GM23338 (cell line): Measurements from ENCODE around the gene NIPAL1. TPM values are rescaled to one million over a fixed set of nuclear protein-coding genes. Genes with fewer than 3 reads are reported as not detected.

Source experiments
- ATAC-seq: fragments of 200-7000 bp; cut with Tn5 transposase; 3 replicates; pipeline ENCODE4 v1.9.1; 2020
- DNase-seq: peaks from one replicate; pipeline ENCODE4 v3.0.0-alpha.2; 2015; ENCODE audit warnings: low spot score
- H2AFZ ChIP-seq: fragments of 200-600 bp; sonication (generic); 2 replicates; pipeline ENCODE4 v1.8.0; 2016; ENCODE audit warnings: antibody characterized with exemption, mild to moderate bottlenecking, moderate library complexity
- H3F3A ChIP-seq: fragments of 200-600 bp; sonication (generic); replicated peaks from 2 replicates; pipeline ENCODE4 v1.8.0; 2017; ENCODE audit warnings: antibody characterized with exemption, mixed run types, low read depth
- H3K27ac ChIP-seq: fragments of 200-600 bp; sonication (generic); 2 replicates; pipeline ENCODE4 v1.6.1; 2016; ENCODE audit warnings: low read depth
- H3K27me3 ChIP-seq: fragments of 200-600 bp; sonication (generic); 2 replicates; pipeline ENCODE4 v1.8.0; 2016; ENCODE audit warnings: mild to moderate bottlenecking, mixed run types, moderate library complexity; ENCODE audit not compliant: insufficient read depth
- H3K36me3 ChIP-seq: fragments of 200-600 bp; sonication (generic); 2 replicates; pipeline ENCODE4 v1.8.0; 2016; ENCODE audit warnings: mild to moderate bottlenecking; ENCODE audit not compliant: insufficient read depth
- H3K4me1 ChIP-seq: fragments of 200-600 bp; sonication (generic); 2 replicates; pipeline ENCODE4 v1.8.0; 2016; ENCODE audit warnings: mild to moderate bottlenecking, moderate library complexity; ENCODE audit not compliant: insufficient read depth
- H3K4me2 ChIP-seq: fragments of 200-600 bp; sonication (generic); 2 replicates; pipeline ENCODE4 v1.7.1; 2017; ENCODE audit warnings: mixed run types
- H3K4me3 ChIP-seq: fragments of 200-600 bp; sonication (generic); 2 replicates; pipeline ENCODE4 v1.6.1; 2016; ENCODE audit warnings: mixed run types
- H3K79me2 ChIP-seq: fragments of 200-600 bp; sonication (generic); replicated peaks from 2 replicates; pipeline ENCODE4 v1.8.0; 2017; ENCODE audit warnings: mild to moderate bottlenecking; ENCODE audit not compliant: insufficient read depth
- H3K9me2 ChIP-seq: fragments of 200-600 bp; sonication (generic); 2 replicates; pipeline ENCODE4 v1.8.0; 2017; ENCODE audit not compliant: insufficient read depth
- H4K20me1 ChIP-seq: fragments of 200-600 bp; sonication (generic); replicated peaks from 2 replicates; pipeline ENCODE4 v1.8.0; 2017; ENCODE audit warnings: mild to moderate bottlenecking; ENCODE audit not compliant: insufficient read depth
- H3K27ac Mint-ChIP-seq: 2 replicates; pipeline ENCODE4 v1.8.0; 2020; ENCODE audit warnings: inconsistent platforms, mild to moderate bottlenecking, moderate library complexity, mixed read lengths
- H3K27me3 Mint-ChIP-seq: 3 replicates; pipeline ENCODE4 v1.8.0; 2022; ENCODE audit warnings: low read depth, mild to moderate bottlenecking, moderate library complexity, mixed read lengths, inconsistent platforms; ENCODE audit not compliant: insufficient read depth, poor library complexity
- H3K36me3 Mint-ChIP-seq: 3 replicates; pipeline ENCODE4 v1.8.0; 2021; ENCODE audit warnings: low read depth, mild to moderate bottlenecking, inconsistent platforms, moderate library complexity, mixed read lengths
- H3K4me1 Mint-ChIP-seq: 3 replicates; pipeline ENCODE4 v1.8.0; 2020; ENCODE audit warnings: mild to moderate bottlenecking, inconsistent platforms, mixed read lengths
- H3K4me3 Mint-ChIP-seq: 3 replicates; pipeline ENCODE4 v1.8.0; 2021; ENCODE audit warnings: moderate library complexity, mild to moderate bottlenecking, inconsistent platforms, mixed read lengths
- H3K9me3 Mint-ChIP-seq: 3 replicates; pipeline ENCODE4 v1.8.0; 2020; ENCODE audit warnings: moderate library complexity, mild to moderate bottlenecking, inconsistent platforms, mixed read lengths
- CREB1 ChIP-seq: fragments of 250-450 bp; sonication (Bioruptor Pico); IDR thresholded peaks from 2 replicates; pipeline ENCODE4 v1.5.0; 2020; ENCODE audit warnings: low read depth, mild to moderate bottlenecking, moderate library complexity
- EZH2 ChIP-seq: fragments of 200-600 bp; sonication (generic); IDR thresholded peaks from one replicate; pipeline ENCODE4 v1.8.0; 2017; ENCODE audit warnings: antibody characterized with exemption, mild to moderate bottlenecking, low read depth; ENCODE audit not compliant: unreplicated experiment
- EZH2phosphoT487 ChIP-seq: fragments of 200-600 bp; sonication (generic); IDR thresholded peaks from one replicate; pipeline ENCODE4 v1.8.1; 2018; ENCODE audit warnings: antibody characterized with exemption; ENCODE audit not compliant: unreplicated experiment
- JUNB ChIP-seq: IDR thresholded peaks from one replicate; pipeline ENCODE4 v1.6.1; 2016; ENCODE audit warnings: antibody characterized with exemption; ENCODE audit not compliant: unreplicated experiment
- STAT1 ChIP-seq: IDR thresholded peaks from one replicate; pipeline ENCODE4 v1.6.1; 2016; ENCODE audit warnings: antibody characterized with exemption; ENCODE audit not compliant: unreplicated experiment
- ZNF114 ChIP-seq: fragments of 250-450 bp; sonication (Bioruptor Pico); IDR thresholded peaks from 2 replicates; pipeline ENCODE4 v1.5.0; 2020; ENCODE audit warnings: mild to moderate bottlenecking, moderate library complexity
- ZNF331 ChIP-seq: fragments of 250-450 bp; sonication (Bioruptor Pico); IDR thresholded peaks from 2 replicates; pipeline ENCODE4 v1.5.0; 2020; ENCODE audit warnings: low read depth, mild to moderate bottlenecking, moderate library complexity
- polyA plus RNA-seq: library from polyadenylated mRNA; unstranded; fragments of >200 nt; fragmentation: Nextera tagmentation; extraction: Ambion mirVana; gene quantifications from 2 replicates; pipeline ENCODE4 v1.2.1, GENCODE V29; 2016
- total RNA-seq: library from RNA; depleted of rRNA; stranded (reverse); fragments of >200 nt; shearing (Covaris generic); gene quantifications from 2 replicates; pipeline ENCODE4 v1.2.3, GENCODE V29; 2014
- TF ChIP-seq, protein P1 (sequence below): fragments of 250-450 bp; sonication (Bioruptor Pico); IDR thresholded peaks from 2 replicates; pipeline ENCODE4 v1.5.0; 2020; ENCODE audit warnings: mild to moderate bottlenecking, moderate library complexity
- TF ChIP-seq, protein P2 (sequence below): IDR thresholded peaks from one replicate; pipeline ENCODE4 v1.6.1; 2018; ENCODE audit warnings: antibody characterized with exemption; ENCODE audit not compliant: unreplicated experiment
- TF ChIP-seq, protein P3 (sequence below), 2 experiments: fragments of 200-600 bp in 1 of 2; sonication (generic) in 1 of 2; conservative IDR thresholded peaks; 2 replicates each; pipeline versions ENCODE4 v1.5.1 to v1.6.1; 2016 to 2017; ENCODE audit warnings: antibody characterized with exemption in 2 of 2, low read depth in 2 of 2, mild to moderate bottlenecking in 2 of 2, moderate library complexity in 1 of 2

Gene NIPAL1
- total and polyA plus RNA-seq, 2 experiments from 2014 or later = 5.3 to 8.2 TPM

DNA sequence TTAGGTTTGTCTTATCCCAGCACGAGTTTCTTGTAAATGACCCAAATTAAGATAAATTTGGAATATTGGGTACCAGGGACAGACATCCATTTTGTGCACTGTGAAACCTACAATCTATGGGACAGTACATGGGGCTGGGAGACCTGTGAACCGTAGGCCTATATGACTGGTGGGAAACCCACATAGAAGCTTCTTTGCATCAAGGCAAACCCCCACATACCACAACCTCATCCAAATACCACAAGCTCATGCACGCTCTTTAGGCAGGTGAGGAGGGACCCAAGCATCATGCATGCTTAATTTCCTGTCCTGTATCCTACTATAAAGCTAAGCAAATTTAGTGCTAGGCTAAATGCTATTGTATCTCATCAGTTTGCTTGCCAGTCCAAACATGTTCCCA is 47.8 kb downstream of the NIPAL1 start (continued):
- TF ChIP-seq, protein P1, sequence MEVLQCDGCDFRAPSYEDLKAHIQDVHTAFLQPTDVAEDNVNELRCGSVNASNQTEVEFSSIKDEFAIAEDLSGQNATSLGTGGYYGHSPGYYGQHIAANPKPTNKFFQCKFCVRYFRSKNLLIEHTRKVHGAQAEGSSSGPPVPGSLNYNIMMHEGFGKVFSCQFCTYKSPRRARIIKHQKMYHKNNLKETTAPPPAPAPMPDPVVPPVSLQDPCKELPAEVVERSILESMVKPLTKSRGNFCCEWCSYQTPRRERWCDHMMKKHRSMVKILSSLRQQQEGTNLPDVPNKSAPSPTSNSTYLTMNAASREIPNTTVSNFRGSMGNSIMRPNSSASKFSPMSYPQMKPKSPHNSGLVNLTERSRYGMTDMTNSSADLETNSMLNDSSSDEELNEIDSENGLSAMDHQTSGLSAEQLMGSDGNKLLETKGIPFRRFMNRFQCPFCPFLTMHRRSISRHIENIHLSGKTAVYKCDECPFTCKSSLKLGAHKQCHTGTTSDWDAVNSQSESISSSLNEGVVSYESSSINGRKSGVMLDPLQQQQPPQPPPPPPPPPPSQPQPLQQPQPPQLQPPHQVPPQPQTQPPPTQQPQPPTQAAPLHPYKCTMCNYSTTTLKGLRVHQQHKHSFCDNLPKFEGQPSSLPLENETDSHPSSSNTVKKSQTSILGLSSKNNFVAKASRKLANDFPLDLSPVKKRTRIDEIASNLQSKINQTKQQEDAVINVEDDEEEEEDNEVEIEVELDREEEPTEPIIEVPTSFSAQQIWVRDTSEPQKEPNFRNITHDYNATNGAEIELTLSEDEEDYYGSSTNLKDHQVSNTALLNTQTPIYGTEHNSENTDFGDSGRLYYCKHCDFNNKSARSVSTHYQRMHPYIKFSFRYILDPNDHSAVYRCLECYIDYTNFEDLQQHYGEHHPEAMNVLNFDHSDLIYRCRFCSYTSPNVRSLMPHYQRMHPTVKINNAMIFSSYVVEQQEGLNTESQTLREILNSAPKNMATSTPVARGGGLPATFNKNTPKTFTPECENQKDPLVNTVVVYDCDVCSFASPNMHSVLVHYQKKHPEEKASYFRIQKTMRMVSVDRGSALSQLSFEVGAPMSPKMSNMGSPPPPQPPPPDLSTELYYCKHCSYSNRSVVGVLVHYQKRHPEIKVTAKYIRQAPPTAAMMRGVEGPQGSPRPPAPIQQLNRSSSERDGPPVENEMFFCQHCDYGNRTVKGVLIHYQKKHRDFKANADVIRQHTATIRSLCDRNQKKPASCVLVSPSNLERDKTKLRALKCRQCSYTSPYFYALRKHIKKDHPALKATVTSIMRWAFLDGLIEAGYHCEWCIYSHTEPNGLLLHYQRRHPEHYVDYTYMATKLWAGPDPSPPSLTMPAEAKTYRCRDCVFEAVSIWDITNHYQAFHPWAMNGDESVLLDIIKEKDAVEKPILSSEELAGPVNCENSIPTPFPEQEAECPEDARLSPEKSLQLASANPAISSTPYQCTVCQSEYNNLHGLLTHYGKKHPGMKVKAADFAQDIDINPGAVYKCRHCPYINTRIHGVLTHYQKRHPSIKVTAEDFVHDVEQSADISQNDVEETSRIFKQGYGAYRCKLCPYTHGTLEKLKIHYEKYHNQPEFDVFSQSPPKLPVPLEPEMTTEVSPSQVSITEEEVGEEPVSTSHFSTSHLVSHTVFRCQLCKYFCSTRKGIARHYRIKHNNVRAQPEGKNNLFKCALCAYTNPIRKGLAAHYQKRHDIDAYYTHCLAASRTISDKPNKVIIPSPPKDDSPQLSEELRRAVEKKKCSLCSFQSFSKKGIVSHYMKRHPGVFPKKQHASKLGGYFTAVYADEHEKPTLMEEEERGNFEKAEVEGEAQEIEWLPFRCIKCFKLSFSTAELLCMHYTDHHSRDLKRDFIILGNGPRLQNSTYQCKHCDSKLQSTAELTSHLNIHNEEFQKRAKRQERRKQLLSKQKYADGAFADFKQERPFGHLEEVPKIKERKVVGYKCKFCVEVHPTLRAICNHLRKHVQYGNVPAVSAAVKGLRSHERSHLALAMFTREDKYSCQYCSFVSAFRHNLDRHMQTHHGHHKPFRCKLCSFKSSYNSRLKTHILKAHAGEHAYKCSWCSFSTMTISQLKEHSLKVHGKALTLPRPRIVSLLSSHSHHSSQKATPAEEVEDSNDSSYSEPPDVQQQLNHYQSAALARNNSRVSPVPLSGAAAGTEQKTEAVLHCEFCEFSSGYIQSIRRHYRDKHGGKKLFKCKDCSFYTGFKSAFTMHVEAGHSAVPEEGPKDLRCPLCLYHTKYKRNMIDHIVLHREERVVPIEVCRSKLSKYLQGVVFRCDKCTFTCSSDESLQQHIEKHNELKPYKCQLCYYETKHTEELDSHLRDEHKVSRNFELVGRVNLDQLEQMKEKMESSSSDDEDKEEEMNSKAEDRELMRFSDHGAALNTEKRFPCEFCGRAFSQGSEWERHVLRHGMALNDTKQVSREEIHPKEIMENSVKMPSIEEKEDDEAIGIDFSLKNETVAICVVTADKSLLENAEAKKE = no peak
- TF ChIP-seq, protein P2, sequence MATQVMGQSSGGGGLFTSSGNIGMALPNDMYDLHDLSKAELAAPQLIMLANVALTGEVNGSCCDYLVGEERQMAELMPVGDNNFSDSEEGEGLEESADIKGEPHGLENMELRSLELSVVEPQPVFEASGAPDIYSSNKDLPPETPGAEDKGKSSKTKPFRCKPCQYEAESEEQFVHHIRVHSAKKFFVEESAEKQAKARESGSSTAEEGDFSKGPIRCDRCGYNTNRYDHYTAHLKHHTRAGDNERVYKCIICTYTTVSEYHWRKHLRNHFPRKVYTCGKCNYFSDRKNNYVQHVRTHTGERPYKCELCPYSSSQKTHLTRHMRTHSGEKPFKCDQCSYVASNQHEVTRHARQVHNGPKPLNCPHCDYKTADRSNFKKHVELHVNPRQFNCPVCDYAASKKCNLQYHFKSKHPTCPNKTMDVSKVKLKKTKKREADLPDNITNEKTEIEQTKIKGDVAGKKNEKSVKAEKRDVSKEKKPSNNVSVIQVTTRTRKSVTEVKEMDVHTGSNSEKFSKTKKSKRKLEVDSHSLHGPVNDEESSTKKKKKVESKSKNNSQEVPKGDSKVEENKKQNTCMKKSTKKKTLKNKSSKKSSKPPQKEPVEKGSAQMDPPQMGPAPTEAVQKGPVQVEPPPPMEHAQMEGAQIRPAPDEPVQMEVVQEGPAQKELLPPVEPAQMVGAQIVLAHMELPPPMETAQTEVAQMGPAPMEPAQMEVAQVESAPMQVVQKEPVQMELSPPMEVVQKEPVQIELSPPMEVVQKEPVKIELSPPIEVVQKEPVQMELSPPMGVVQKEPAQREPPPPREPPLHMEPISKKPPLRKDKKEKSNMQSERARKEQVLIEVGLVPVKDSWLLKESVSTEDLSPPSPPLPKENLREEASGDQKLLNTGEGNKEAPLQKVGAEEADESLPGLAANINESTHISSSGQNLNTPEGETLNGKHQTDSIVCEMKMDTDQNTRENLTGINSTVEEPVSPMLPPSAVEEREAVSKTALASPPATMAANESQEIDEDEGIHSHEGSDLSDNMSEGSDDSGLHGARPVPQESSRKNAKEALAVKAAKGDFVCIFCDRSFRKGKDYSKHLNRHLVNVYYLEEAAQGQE = no peak
- no peak for TF ChIP-seq ZNF114 (CRISPR knock-in tag)

GRCh38 chr4:48065587-48066052 is 49.0 kb downstream of the NIPAL1 start:
- H3K4me1 Mint-ChIP-seq = no peaks in the 10 kb centered on the region
- H3K36me3 Mint-ChIP-seq = no peaks in the 10 kb centered on the region; the same call in 2 of the 3 replicates
- Histone ChIP-seq H4K20me1 (no peaks in the 10 kb centered on the region), H3F3A (no peaks in the 10 kb centered on the region), H3K79me2 (no peaks in the 10 kb centered on the region), H2AFZ (peak overlapping the region; percentile 56; the same call in 1 of the 2 replicates), H3K36me3 (no peaks in the 10 kb centered on the region), H3K4me2 (no peak overlapping the region), H3K4me3 (no peak overlapping the region), H3K4me1 (no peaks in the 10 kb centered on the region), H3K27ac (no peak overlapping the region), H3K9me2 (peaks cover 5% of the 10 kb centered on the region), H3K27me3 (no peaks in the 10 kb centered on the region)
- H3K27ac Mint-ChIP-seq = no peak overlapping the region
- DNase-seq = no peak
- no peaks in the 10 kb centered on the region; the same call in 2 of the 3 replicates for H3K9me3 Mint-ChIP-seq
- no peak for ATAC-seq
- H3K27me3 Mint-ChIP-seq = no peaks in the 10 kb centered on the region
- H3K4me3 Mint-ChIP-seq = no peak overlapping the region
- TF ChIP-seq ZNF114 (CRISPR knock-in tag) (no peak), EZH2 (no peak), EZH2phosphoT487 (no peak), CREB1 (CRISPR knock-in tag) (no peak), JUNB (no peak), STAT1 (no peak), ZNF331 (CRISPR knock-in tag) (no peak)
- TF ChIP-seq, protein P2 = no peak
- TF ChIP-seq, protein P3, sequence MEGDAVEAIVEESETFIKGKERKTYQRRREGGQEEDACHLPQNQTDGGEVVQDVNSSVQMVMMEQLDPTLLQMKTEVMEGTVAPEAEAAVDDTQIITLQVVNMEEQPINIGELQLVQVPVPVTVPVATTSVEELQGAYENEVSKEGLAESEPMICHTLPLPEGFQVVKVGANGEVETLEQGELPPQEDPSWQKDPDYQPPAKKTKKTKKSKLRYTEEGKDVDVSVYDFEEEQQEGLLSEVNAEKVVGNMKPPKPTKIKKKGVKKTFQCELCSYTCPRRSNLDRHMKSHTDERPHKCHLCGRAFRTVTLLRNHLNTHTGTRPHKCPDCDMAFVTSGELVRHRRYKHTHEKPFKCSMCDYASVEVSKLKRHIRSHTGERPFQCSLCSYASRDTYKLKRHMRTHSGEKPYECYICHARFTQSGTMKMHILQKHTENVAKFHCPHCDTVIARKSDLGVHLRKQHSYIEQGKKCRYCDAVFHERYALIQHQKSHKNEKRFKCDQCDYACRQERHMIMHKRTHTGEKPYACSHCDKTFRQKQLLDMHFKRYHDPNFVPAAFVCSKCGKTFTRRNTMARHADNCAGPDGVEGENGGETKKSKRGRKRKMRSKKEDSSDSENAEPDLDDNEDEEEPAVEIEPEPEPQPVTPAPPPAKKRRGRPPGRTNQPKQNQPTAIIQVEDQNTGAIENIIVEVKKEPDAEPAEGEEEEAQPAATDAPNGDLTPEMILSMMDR (conservative IDR thresholded peaks at IDR 0.05; ENCODE audit: low read depth in 2 of 2) = no peak
